B cell (primary cell): ENCODE measurements around the gene NRROS. TPM values are rescaled to one million over a fixed set of nuclear protein-coding genes. Genes with fewer than 3 reads are reported as not detected.

ENCODE experiments used
- ATAC-seq: fragments of 200-7000 bp; cut with Tn5 transposase; one replicate; pipeline ENCODE4 v1.10.0; 2021; ENCODE audit warnings: low read depth, mild to moderate bottlenecking, moderate number of reproducible peaks, moderate library complexity
- CTCF ChIA-PET: fragments of 350-600 bp; sonication (Branson Sonifier 250); formaldehyde crosslinking; loops from one replicate; lab custom pipeline; 2021; ENCODE audit warnings: antibody characterized with exemption, inconsistent platforms; lab: Charles Lee
- POLR2A ChIA-PET: fragments of 350-600 bp; sonication (Branson Sonifier 250); formaldehyde crosslinking; loops from one replicate; lab custom pipeline; 2021; ENCODE audit warnings: antibody characterized with exemption; lab: Charles Lee
- DNase-seq: peaks from one replicate; pipeline ENCODE4 v3.0.0; 2013
- H2AFZ ChIP-seq: 2 replicates; pipeline ENCODE4 v1.6.1; 2012; ENCODE audit warnings: mild to moderate bottlenecking, low read depth, low read length; ENCODE audit not compliant: insufficient read depth, poor library complexity, severe bottlenecking
- H3K27ac ChIP-seq, 2 donors: 1 replicate in 1 of 2; 2 replicates in 1 of 2; pipeline ENCODE4 v1.5.1; 2012 to 2013; ENCODE audit warnings: low read length in 2 of 2, mild to moderate bottlenecking in 2 of 2, moderate library complexity in 1 of 2
- H3K27me3 ChIP-seq, 4 experiments: fragments of 200-600 bp in 1 of 4; sonication (generic) in 1 of 4; replicated peaks in 1 of 4; 1 replicate in 2 of 4; 2 replicates in 2 of 4; pipeline versions ENCODE4 v1.6.1 to v1.7.0; 2013 to 2016; ENCODE audit warnings: low read length in 3 of 4, mild to moderate bottlenecking in 2 of 4, mixed read lengths in 1 of 4, moderate library complexity in 1 of 4; ENCODE audit not compliant: insufficient read depth in 4 of 4, control insufficient read depth in 3 of 4; ENCODE audit errors: control extremely low read depth in 1 of 4
- H3K36me3 ChIP-seq, 2 experiments: replicated peaks in 1 of 2; 1 replicate in 1 of 2; 2 replicates in 1 of 2; pipeline versions ENCODE4 v1.6.1 to v1.7.1; 2013; ENCODE audit warnings: low read length in 1 of 2; ENCODE audit not compliant: insufficient read depth in 2 of 2, control insufficient read depth in 1 of 2; ENCODE audit errors: control extremely low read depth in 1 of 2, extremely low read depth in 1 of 2
- H3K4me1 ChIP-seq, 2 donors: fragments of 200-600 bp in 1 of 2; sonication (generic) in 1 of 2; 1 replicate in 1 of 2; 2 replicates in 1 of 2; pipeline versions ENCODE4 v1.5.1 to v1.6.1; 2013 to 2017; ENCODE audit warnings: low read length in 2 of 2; ENCODE audit not compliant: control insufficient read depth in 2 of 2, insufficient read depth in 2 of 2
- H3K4me2 ChIP-seq: replicated peaks from 2 replicates; pipeline ENCODE3; 2012; ENCODE audit warnings: mild to moderate bottlenecking, low read depth, low read length; ENCODE audit not compliant: poor library complexity, severe bottlenecking
- H3K4me3 ChIP-seq, 5 experiments: fragments of 200-600 bp in 1 of 5; sonication (generic) in 1 of 5; 1 replicate in 3 of 5; 2 replicates in 2 of 5; pipeline versions ENCODE4 v1.5.1 to v1.7.0; 2011 to 2016; ENCODE audit warnings: low read length in 4 of 5, mild to moderate bottlenecking in 4 of 5, low read depth in 2 of 5, control low read depth in 1 of 5, moderate library complexity in 1 of 5; ENCODE audit not compliant: insufficient read depth in 1 of 5; ENCODE audit errors: control extremely low read depth in 1 of 5, extremely low read depth in 1 of 5
- H3K79me2 ChIP-seq: fragments of 200-600 bp; sonication (generic); one replicate; pipeline ENCODE4 v1.6.0; 2016; ENCODE audit warnings: low read length; ENCODE audit not compliant: control insufficient read depth, insufficient read depth
- H3K9ac ChIP-seq: fragments of 200-600 bp; sonication (generic); 2 replicates; pipeline ENCODE4 v1.6.1; 2017; ENCODE audit warnings: mild to moderate bottlenecking, low read length, moderate library complexity
- H3K9me3 ChIP-seq, 3 donors: one replicate each; pipeline versions ENCODE4 v1.6.1 to v1.7.1; 2013; ENCODE audit warnings: low read length in 2 of 3; ENCODE audit not compliant: control insufficient read depth in 2 of 3, insufficient read depth in 1 of 3; ENCODE audit errors: control extremely low read depth in 1 of 3
- H4K20me1 ChIP-seq: 2 replicates; pipeline ENCODE4 v1.6.0; 2012; ENCODE audit warnings: mild to moderate bottlenecking, low read length; ENCODE audit not compliant: insufficient read depth, control insufficient read depth, poor library complexity, severe bottlenecking
- H3K27ac Mint-ChIP-seq: one replicate; pipeline ENCODE4 v1.8.0; 2021; ENCODE audit warnings: mixed read lengths
- H3K27me3 Mint-ChIP-seq: one replicate; pipeline ENCODE4 v1.8.0; 2021; ENCODE audit warnings: mixed read lengths
- H3K4me1 Mint-ChIP-seq: one replicate; pipeline ENCODE4 v1.8.0; 2021; ENCODE audit warnings: mixed read lengths
- H3K4me3 Mint-ChIP-seq: one replicate; pipeline ENCODE4 v1.8.0; 2021; ENCODE audit warnings: mixed read lengths
- H3K9me3 Mint-ChIP-seq: one replicate; pipeline ENCODE4 v1.8.0; 2022; ENCODE audit warnings: mixed read lengths; ENCODE audit not compliant: insufficient read depth
- EZH2 ChIP-seq: IDR thresholded peaks from 2 replicates; pipeline ENCODE4 v1.6.1; 2012; ENCODE audit warnings: borderline replicate concordance, low read depth, mild to moderate bottlenecking, moderate library complexity, low read length; ENCODE audit not compliant: insufficient read depth, poor library complexity, severe bottlenecking
- WGBS: methylation state at CpG from one replicate; pipeline ENCODE4 v1.1.5; 2013; ENCODE audit warnings: missing lambda C conversion rate; ENCODE audit not compliant: insufficient coverage; 5-methylcytosine and 5-hydroxymethylcytosine counted together
- intact Hi-C: fragments of 100-400 bp; cut with micrococcal nuclease; formaldehyde crosslinking; loops from one replicate; pipeline ENCODE4 v1.10.0; 2022
- polyA plus RNA-seq: library from polyadenylated mRNA; depleted of rRNA; stranded (reverse); fragments of >200 nt; gene quantifications from 2 replicates; pipeline ENCODE4 v1.2.3, GENCODE V29; 2012
- total RNA-seq, 2 donors: library from RNA; stranded (reverse); fragments of 120-200 nt in 1 of 2; gene quantifications; 1 replicate in 1 of 2; 2 replicates in 1 of 2; pipeline versions ENCODE4 v1.2.3 to v1.2.4, GENCODE V29; 2013 to 2022
- TF ChIP-seq, protein P1 (sequence below): fragments of 200-600 bp; IDR thresholded peaks from one replicate; pipeline ENCODE4 v1.8.0; 2022; ENCODE audit warnings: antibody characterized with exemption, mild to moderate bottlenecking

Gene NRROS
- total and polyA plus RNA-seq, 2 donors (not counting 1 experiment from before 2014, with no cell fraction given): 40.1 to 87.9 TPM

DNA sequence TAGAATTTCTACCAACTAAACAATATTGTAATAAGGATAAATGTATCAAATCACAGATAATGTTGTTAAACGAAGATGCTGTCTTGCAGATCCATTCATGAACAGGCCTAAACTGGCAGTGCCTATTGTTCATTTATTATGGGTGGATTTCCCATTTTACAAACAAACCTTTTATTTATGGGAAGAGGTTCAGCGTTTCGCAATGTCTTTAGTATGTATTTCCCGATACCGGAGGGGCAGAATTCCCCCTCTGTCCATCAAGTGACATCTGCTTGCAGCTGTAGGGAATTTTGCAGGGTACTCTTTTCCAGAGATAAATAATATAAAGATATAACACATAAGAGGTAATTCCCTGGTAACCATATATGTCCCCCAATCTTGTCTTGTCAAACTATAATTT is 66.8 kb downstream of the NRROS start:
- DNase-seq: no peak
- Histone ChIP-seq H3K9me3 (no peaks in the 10 kb centered on the region), H3K9ac (no peak overlapping the region), H3K4me2 (no peak overlapping the region), H3K4me3 (no peak overlapping the region), H3K27me3 (no peaks in the 10 kb centered on the region), H3K36me3 (no peaks in the 10 kb centered on the region), H3K79me2 (no peaks in the 10 kb centered on the region), H2AFZ (no peak overlapping the region), H3K4me1 (peaks cover 3% of the 10 kb centered on the region in 2 donors), H3K27ac (no peak overlapping the region), H4K20me1 (no peaks in the 10 kb centered on the region)
- no peak for ATAC-seq
- Mint-ChIP-seq H3K9me3 (no peaks in the 10 kb centered on the region), H3K27me3 (no peaks in the 10 kb centered on the region), H3K4me3 (no peak overlapping the region), H3K27ac (no peak overlapping the region), H3K4me1 (peaks cover 4% of the 10 kb centered on the region)
- no peak for TF ChIP-seq EZH2
- CTCF ChIA-PET: interaction anchor here (1.8 kb wide), 1 partner anchor 97 kb away, joined by 5 read pairs; no protein-coding TSS in a partner anchor
- WGBS: no CpG with 5 or more reads among the region's 5 CpGs
- POLR2A ChIA-PET: no interaction called here
- intact Hi-C loops: no loop called here

DNA sequence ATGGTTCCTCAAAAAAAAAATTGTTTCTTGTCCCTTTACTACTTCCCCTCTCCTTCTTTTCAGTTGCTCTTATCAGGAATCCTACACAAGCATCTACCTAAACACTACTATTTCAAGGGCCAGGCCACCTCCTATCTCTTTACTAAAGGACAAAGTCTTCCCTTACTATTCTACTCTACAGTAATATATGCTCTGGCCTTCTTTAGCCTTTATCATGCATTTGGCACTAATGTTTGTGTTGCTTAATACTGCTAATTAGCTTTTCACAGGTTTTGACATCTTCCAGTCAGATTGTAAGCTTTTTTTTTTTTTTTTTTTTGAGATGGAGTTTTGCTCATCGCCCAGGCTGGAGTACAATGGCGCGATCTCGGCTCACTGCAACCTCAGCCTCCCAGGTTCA is 67.2 kb downstream of the NRROS start:
- POLR2A ChIA-PET: no interaction called here
- DNase-seq: no peak

More for the DNA sequence above, 67.2 kb downstream of the NRROS start:
- H3K9me3 Mint-ChIP-seq: no peaks in the 10 kb centered on the region
- Histone ChIP-seq H3K4me1 (peaks cover 6 to 7% of the 10 kb centered on the region in 2 donors), H3K27ac (no peak overlapping the region), H3K36me3 (no peaks in the 10 kb centered on the region), H3K27me3 (no peaks in the 10 kb centered on the region), H3K79me2 (no peaks in the 10 kb centered on the region), H3K9me3 (no peaks in the 10 kb centered on the region), H2AFZ (no peak overlapping the region), H4K20me1 (no peaks in the 10 kb centered on the region), H3K4me3 (no peak overlapping the region), H3K4me2 (no peak overlapping the region), H3K9ac (no peak overlapping the region)
- H3K27me3 Mint-ChIP-seq: no peaks in the 10 kb centered on the region
- WGBS: no CpG with 5 or more reads among the region's 4 CpGs
- peaks cover 8% of the 10 kb centered on the region for H3K4me1 Mint-ChIP-seq
- H3K4me3 Mint-ChIP-seq: no peak overlapping the region
- CTCF ChIA-PET: interaction anchor here (1.0 to 1.8 kb wide), 2 partner anchors 97 to 131 kb away, joined by 3 to 5 read pairs; no protein-coding TSS in a partner anchor
- TF ChIP-seq EZH2: no peak
- TF ChIP-seq, protein P1, sequence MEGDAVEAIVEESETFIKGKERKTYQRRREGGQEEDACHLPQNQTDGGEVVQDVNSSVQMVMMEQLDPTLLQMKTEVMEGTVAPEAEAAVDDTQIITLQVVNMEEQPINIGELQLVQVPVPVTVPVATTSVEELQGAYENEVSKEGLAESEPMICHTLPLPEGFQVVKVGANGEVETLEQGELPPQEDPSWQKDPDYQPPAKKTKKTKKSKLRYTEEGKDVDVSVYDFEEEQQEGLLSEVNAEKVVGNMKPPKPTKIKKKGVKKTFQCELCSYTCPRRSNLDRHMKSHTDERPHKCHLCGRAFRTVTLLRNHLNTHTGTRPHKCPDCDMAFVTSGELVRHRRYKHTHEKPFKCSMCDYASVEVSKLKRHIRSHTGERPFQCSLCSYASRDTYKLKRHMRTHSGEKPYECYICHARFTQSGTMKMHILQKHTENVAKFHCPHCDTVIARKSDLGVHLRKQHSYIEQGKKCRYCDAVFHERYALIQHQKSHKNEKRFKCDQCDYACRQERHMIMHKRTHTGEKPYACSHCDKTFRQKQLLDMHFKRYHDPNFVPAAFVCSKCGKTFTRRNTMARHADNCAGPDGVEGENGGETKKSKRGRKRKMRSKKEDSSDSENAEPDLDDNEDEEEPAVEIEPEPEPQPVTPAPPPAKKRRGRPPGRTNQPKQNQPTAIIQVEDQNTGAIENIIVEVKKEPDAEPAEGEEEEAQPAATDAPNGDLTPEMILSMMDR: no peak
- ATAC-seq: no peak
- intact Hi-C loops: no loop called here
- H3K27ac Mint-ChIP-seq: no peak overlapping the region
